ENCODE results near the gene OR2B2.
"Not testable (repeated sequence)": the region's sequence is repeated elsewhere in the genome, so short reads cannot be mapped to it uniquely, and the experiment has no call there.

OR2B2 gene

GRCh38 chr6:27911956-27912446 is at the start of gene OR2B2:
TSS of gene OR2B2 (minus strand) at chr6:27912396. CDS start at chr6:27912319, 77 bp downstream.
- no peak for DNase-seq

DNA sequence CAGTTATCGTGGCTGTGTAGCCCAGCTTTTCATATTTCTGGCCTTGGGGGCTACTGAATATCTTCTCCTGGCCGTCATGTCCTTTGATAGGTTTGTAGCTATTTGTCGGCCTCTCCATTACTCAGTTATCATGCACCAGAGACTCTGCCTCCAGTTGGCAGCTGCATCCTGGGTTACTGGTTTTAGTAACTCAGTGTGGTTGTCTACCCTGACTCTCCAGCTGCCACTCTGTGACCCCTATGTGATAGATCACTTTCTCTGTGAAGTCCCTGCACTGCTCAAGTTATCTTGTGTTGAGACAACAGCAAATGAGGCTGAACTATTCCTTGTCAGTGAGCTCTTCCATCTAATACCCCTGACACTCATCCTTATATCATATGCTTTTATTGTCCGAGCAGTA is 45.3 kb upstream of the OR2B2 start:
- no peak for DNase-seq

DNA sequence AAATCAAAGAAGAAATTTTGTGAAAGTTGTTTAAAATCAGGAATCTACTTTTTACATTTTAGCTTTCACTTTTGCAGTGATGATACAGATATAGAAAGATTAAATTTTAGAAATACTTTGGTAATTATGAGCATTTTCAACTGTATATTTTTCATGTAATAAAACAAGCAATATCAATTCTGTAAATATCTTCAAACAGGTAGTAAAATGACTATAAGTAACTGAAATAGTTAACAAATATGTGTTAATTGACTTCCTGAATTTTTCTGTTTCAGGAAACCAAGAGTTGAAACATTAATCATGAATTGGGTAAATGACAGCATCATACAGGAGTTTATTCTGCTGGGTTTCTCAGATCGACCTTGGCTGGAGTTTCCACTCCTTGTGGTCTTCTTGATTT is 44.7 kb upstream of the OR2B2 start, which contains the start of gene OR2B6:
Gene OR2B6 (plus strand): TSS at position 301 of the 400 bp plus-strand sequence. CDS start 0 bp downstream, at position 301.
- DNase-seq: no peak

DNA sequence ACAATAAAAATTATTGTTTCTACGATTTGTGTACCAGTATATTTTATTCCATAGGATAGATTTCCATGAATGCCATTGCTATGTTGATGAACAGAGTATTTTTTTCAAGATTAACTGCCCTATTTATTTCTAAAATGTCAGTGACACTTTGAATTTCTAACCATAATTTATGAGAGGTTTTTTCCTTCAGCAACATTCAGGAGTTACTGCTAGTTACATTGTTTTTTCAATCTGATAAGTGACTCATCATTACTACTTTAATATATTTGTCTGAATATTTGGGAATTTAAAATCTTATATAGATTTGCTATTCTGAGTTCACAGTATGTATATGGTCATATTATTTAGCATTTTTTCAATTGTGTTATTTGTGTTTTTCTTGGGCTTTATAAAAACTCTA is 38.8 kb upstream of the OR2B2 start:
- DNase-seq: no peak

GRCh38 chr6:27948237-27948636 is 36.0 kb upstream of the OR2B2 start:
- no peak for DNase-seq

- DNase-seq: not testable (repeated sequence)
Observed at GRCh38 chr6:27943072-27943471, 30.9 kb upstream of the OR2B2 start.

GRCh38 chr6:27940766-27941165 is 28.6 kb upstream of the OR2B2 start:
- no peak for DNase-seq

- DNase-seq: no peak
Observed at GRCh38 chr6:27931209-27931608, 19.0 kb upstream of the OR2B2 start.

DNA sequence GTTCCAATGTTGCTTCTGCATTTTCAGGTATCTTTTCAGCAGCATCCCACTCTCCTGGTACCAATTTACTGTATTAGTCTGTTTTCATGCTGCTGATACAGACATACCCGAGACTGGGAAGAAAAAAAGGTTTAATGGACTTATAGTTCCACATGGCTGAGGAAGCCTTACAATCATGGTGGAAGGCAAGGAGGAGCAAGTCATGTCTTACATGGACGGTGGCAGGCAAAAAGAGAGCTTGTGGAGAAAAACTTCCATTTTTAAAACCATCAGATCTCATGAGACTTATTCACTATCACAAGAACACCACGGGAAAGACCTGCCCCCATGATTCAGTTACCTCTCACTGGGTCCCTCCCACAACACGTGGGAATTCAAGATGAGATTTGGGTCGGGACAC is 17.7 kb upstream of the OR2B2 start:
- not testable (repeated sequence) for DNase-seq

- DNase-seq: not testable (repeated sequence)
Observed at GRCh38 chr6:27928041-27928440, 15.8 kb upstream of the OR2B2 start.

DNA sequence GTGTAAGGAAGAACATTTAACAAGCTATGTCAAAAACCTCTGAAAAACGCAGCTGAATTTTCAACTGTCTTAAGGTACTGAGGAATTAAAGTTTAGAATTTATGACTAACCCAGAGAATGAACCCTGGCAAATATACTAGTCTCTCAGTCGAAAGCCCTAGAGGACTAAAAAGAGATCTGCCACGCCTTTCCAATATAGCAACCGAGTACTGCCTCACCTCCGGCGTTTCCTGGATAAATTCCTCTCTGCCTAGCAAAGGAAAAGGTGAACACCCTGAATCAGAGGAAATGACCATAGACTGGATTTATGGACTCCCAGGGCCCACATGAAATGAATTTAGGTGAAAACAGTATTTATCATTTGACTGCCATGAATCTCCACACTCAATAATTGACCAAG is 12.0 kb upstream of the OR2B2 start:
- DNase-seq: no peak

DNA sequence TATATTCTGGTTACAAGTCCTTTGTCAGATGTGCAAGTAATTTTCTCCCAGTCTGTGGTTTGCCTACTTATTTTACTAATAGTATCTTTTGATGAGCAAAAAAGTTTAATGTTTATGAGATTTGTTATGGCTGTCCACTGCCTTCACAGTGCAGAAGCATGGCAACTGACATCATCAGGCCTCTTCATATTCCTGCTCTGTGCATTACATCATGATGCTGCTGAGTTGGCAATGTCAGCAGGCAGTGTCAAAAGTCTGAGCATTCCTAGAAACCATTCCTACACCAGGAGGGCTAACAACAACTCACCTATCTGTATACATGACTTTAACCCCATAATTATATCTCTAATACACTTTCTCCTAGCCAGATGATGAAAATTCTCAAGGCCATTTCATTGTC is 10.8 kb upstream of the OR2B2 start:
- DNase-seq: no peak

DNA sequence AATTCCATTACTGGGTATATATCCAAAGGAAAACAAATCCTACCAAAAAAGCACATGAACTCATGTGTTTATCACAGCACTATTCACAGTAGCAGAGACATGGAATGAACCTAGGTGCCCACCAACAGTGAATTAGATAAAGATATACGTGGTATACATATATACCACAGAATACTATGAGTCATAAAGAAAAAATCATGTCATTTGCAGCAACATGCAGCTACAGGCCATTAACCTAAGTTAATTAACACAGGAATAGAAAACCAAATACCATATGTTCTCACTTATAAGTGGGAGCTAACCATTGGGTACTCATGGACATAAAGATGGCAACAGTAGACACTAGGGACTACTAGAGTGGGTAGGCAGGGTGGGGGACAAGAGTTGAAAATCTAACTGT is 4.2 kb downstream of the OR2B2 start:
- DNase-seq: no peak

- DNase-seq: peak; percentile 88
Observed at GRCh38 chr6:27902335-27903314, 9.6 kb downstream of the OR2B2 start.

- DNase-seq: no peak
Observed at GRCh38 chr6:27901801-27902200, 10.4 kb downstream of the OR2B2 start.

DNA sequence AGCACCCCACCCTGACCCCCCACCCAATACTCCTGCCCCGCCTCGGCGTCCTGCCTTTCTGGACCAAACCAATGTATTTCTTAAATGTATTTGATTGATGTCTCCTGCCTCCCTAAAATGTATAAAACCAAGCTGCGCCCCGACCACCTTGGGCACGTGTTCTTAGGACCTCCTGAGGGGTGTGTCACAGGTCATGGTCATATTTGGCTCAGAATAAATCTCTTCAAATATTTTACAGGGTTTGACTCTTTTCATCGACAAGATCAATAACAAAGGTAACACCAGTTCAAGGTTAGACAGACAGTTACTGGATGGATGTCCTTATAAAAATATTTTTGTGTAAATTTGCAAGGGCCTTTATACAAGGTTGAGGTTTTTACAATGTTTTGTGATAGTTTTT is 12.0 kb downstream of the OR2B2 start:
- DNase-seq: not testable (repeated sequence)

DNA sequence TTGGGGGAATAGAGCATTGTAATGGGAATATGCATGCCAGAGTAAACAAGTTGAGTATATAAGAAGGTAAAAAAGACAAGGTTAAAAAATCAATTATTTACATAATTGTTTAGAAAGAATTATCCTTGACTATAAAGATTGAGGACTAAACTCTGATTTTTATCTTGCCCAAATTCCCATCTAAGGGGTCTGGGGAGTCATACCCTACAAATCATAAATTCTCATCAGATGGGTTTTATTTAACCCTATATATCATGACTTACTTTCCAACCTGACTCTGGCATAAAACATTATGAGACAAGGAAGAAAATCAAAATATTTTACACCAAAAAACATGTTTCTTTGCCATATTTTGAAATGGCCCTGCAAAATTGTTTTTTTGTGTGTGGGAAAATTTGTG is 12.7 kb downstream of the OR2B2 start:
- DNase-seq: no peak

- no peak for DNase-seq
Observed at GRCh38 chr6:27897580-27898206, 14.5 kb downstream of the OR2B2 start.

DNA sequence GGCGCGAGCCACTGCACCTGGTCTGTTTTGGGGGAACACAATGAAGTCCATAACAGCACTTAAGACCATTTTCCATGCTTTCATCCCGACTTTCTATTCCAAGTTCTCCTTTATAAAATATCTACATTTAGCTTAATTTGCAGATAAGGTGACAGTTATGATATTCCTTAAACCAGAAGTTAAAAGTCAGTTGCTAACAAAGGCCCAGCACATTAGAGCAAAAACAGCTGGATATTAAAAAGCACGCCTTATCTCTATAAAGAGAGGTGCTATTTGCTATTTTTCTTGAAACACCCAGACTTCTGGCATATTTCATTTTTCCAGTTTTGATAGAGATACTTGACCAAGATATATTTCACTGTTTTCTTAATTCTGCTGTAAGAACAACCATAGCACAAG is 15.8 kb downstream of the OR2B2 start:
- no peak for DNase-seq

GRCh38 chr6:27894839-27895762 is 17.1 kb downstream of the OR2B2 start:
- DNase-seq: peak; percentile 31

GRCh38 chr6:27893836-27894807 is 18.1 kb downstream of the OR2B2 start:
- peak; percentile 59 for DNase-seq

All from stimulated activated CD4-positive, alpha-beta T cell treated with anti-CD3 and anti-CD28 coated beads, Interleukin-12 subunit alpha, Interleukin-12 subunit beta, amount 100 ng/mL, for 4 hours (primary cell).